ENCODE results near the gene TMEM106A.
"Not testable (repeated sequence)": the region's sequence is repeated elsewhere in the genome, so short reads cannot be mapped to it uniquely, and the experiment has no call there.

Gene TMEM106A

GRCh38 chr17:43211480-43212402 lies at the start of gene TMEM106A:
TSS of gene TMEM106A (plus strand) at chr17:43211875. CDS start at chr17:43213042, 1,167 bp downstream.
- peak; percentile 45 for DNase-seq (ENCODE audit: low read depth)

GRCh38 chr17:43165971-43166370 lies 45.7 kb upstream of the TMEM106A start:
- DNase-seq (ENCODE audit: low read depth), result not testable (repeated sequence)

GRCh38 chr17:43169561-43170139 lies 42.0 kb upstream of the TMEM106A start:
- no peak for DNase-seq (ENCODE audit: low read depth)

GRCh38 chr17:43170140-43170765 lies 41.4 kb upstream of the TMEM106A start:
- peak; percentile 62 for DNase-seq (ENCODE audit: low read depth)

GRCh38 chr17:43170766-43171585 lies 40.7 kb upstream of the TMEM106A start, which contains the start of gene NBR1:
TSS of gene NBR1 (plus strand) at chr17:43171214. CDS start at chr17:43175800, 4,586 bp downstream.
- peak; percentile 87 for DNase-seq (ENCODE audit: low read depth)

GRCh38 chr17:43171586-43172487 lies 39.8 kb upstream of the TMEM106A start:
- DNase-seq (ENCODE audit: low read depth), result no peak

GRCh38 chr17:43175213-43176118 lies 36.2 kb upstream of the TMEM106A start:
- DNase-seq (ENCODE audit: low read depth), result no peak

- DNase-seq (ENCODE audit: low read depth), result no peak
Measured at GRCh38 chr17:43176119-43176570, 35.5 kb upstream of the TMEM106A start.

GRCh38 chr17:43183921-43184320 lies 27.8 kb upstream of the TMEM106A start:
- no peak for DNase-seq (ENCODE audit: low read depth)

GRCh38 chr17:43186656-43187055 lies 25.0 kb upstream of the TMEM106A start:
- DNase-seq (ENCODE audit: low read depth), result not testable (repeated sequence)

GRCh38 chr17:43193251-43193650 lies 18.4 kb upstream of the TMEM106A start:
- DNase-seq (ENCODE audit: low read depth), result no peak

- no peak for DNase-seq (ENCODE audit: low read depth)
Measured at GRCh38 chr17:43199633-43200032, 12.0 kb upstream of the TMEM106A start.

GRCh38 chr17:43200127-43200526 lies 11.5 kb upstream of the TMEM106A start:
- DNase-seq (ENCODE audit: low read depth), result no peak

GRCh38 chr17:43203013-43203412 lies 8.7 kb upstream of the TMEM106A start:
- DNase-seq (ENCODE audit: low read depth), result not testable (repeated sequence)

- DNase-seq (ENCODE audit: low read depth), result no peak
Measured at GRCh38 chr17:43210576-43210975, 1.1 kb upstream of the TMEM106A start.

GRCh38 chr17:43211123-43211479 lies 574 bp upstream of the TMEM106A start:
- no peak for DNase-seq (ENCODE audit: low read depth)

- DNase-seq (ENCODE audit: low read depth), result no peak
Measured at GRCh38 chr17:43212641-43213490, 1.2 kb downstream of the TMEM106A start.

GRCh38 chr17:43213545-43213944 lies 1.9 kb downstream of the TMEM106A start:
- no peak for DNase-seq (ENCODE audit: low read depth)

GRCh38 chr17:43215341-43215740 lies 3.7 kb downstream of the TMEM106A start:
- DNase-seq (ENCODE audit: low read depth), result no peak

Data from stimulated activated CD8-positive, alpha-beta memory T cell treated with anti-CD3 and anti-CD28 coated beads, Interleukin-7, amount 100 ng/mL, for 24 hours (primary cell).